Liver (tissue), 9 donors: ENCODE measurements around the gene MEG3. TPM values are rescaled to one million over a fixed set of nuclear protein-coding genes. Genes with fewer than 3 reads are reported as not detected.

Source experiments
- DNase-seq: peaks from one replicate; pipeline ENCODE4 v3.0.0-alpha.2; 2017; ENCODE audit warnings: low spot score
- H3K27ac ChIP-seq, 2 donors: one replicate each; pipeline ENCODE4 v1.7.0; 2013; ENCODE audit warnings: inconsistent platforms in 2 of 2, low read length in 2 of 2, control low read depth in 1 of 2, low read depth in 1 of 2, mild to moderate bottlenecking in 1 of 2
- H3K27me3 ChIP-seq, 4 donors: one replicate each; pipeline versions ENCODE4 v1.6.1 to v1.7.0; 2013; ENCODE audit warnings: low read length in 3 of 4, inconsistent platforms in 1 of 4, mild to moderate bottlenecking in 1 of 4, moderate library complexity in 1 of 4; ENCODE audit not compliant: control insufficient read depth in 4 of 4, insufficient read depth in 4 of 4
- H3K36me3 ChIP-seq, 4 donors: one replicate each; pipeline versions ENCODE4 v1.6.1 to v1.7.0; 2013; ENCODE audit warnings: low read length in 3 of 4, mild to moderate bottlenecking in 3 of 4, low read depth in 1 of 4, moderate library complexity in 1 of 4; ENCODE audit not compliant: control insufficient read depth in 4 of 4, insufficient read depth in 3 of 4
- H3K4me1 ChIP-seq, 4 donors: one replicate each; pipeline versions ENCODE4 v1.6.1 to v1.7.0; 2013; ENCODE audit warnings: low read length in 3 of 4, mild to moderate bottlenecking in 3 of 4, moderate library complexity in 1 of 4; ENCODE audit not compliant: control insufficient read depth in 4 of 4, insufficient read depth in 4 of 4
- H3K4me3 ChIP-seq, 3 donors: one replicate each; pipeline versions ENCODE4 v1.6.1 to v1.7.0; 2013; ENCODE audit warnings: low read length in 3 of 3, control low read depth in 1 of 3, low read depth in 1 of 3, mild to moderate bottlenecking in 1 of 3
- H3K9ac ChIP-seq, 2 donors: one replicate each; pipeline ENCODE4 v1.7.0; 2013; ENCODE audit warnings: low read length in 2 of 2, mild to moderate bottlenecking in 2 of 2, moderate library complexity in 2 of 2, control low read depth in 1 of 2, low read depth in 1 of 2
- H3K9me3 ChIP-seq, 4 donors: one replicate each; pipeline versions ENCODE4 v1.6.1 to v1.7.0; 2013; ENCODE audit warnings: low read length in 3 of 4; ENCODE audit not compliant: control insufficient read depth in 4 of 4
- ATF3 ChIP-seq: IDR thresholded peaks from 2 replicates; pipeline ENCODE4 v1.6.1; 2016; ENCODE audit warnings: antibody characterized with exemption
- CTCF ChIP-seq: fragments of 150-350 bp; IDR thresholded peaks from 2 replicates; pipeline ENCODE4 v1.5.1; 2017; ENCODE audit warnings: improper control_type of control experiment, low read depth, low read length; ENCODE audit not compliant: missing input control
- FOXA1 ChIP-seq: IDR thresholded peaks from 2 replicates; pipeline ENCODE4 v1.6.1; 2016; ENCODE audit warnings: antibody characterized with exemption
- FOXA2 ChIP-seq: IDR thresholded peaks from 2 replicates; pipeline ENCODE4 v1.6.1; 2016; ENCODE audit warnings: antibody characterized with exemption
- GABPA ChIP-seq, 2 donors: IDR thresholded peaks in 1 of 2; conservative IDR thresholded peaks in 1 of 2; 2 replicates each; pipeline ENCODE4 v1.6.1; 2016; ENCODE audit warnings: antibody characterized with exemption in 2 of 2, mild to moderate bottlenecking in 1 of 2, moderate library complexity in 1 of 2
- HNF4A ChIP-seq, 2 donors: conservative IDR thresholded peaks; 2 replicates each; pipeline ENCODE4 v1.6.1; 2016; ENCODE audit warnings: antibody characterized with exemption in 2 of 2, mild to moderate bottlenecking in 2 of 2
- HNF4G ChIP-seq: IDR thresholded peaks from 2 replicates; pipeline ENCODE4 v1.6.1; 2016; ENCODE audit warnings: antibody characterized with exemption
- MAX ChIP-seq: IDR thresholded peaks from 2 replicates; pipeline ENCODE4 v1.6.1; 2016; ENCODE audit warnings: antibody characterized with exemption
- NR2F2 ChIP-seq: IDR thresholded peaks from 2 replicates; pipeline ENCODE4 v1.6.1; 2016; ENCODE audit warnings: antibody characterized with exemption
- RAD21 ChIP-seq, 2 donors: IDR thresholded peaks; 2 replicates each; pipeline ENCODE4 v1.6.1; 2016; ENCODE audit warnings: antibody characterized with exemption in 2 of 2, mild to moderate bottlenecking in 2 of 2
- REST ChIP-seq: IDR thresholded peaks from 2 replicates; pipeline ENCODE4 v1.6.1; 2016; ENCODE audit warnings: antibody characterized with exemption, mild to moderate bottlenecking
- RXRA ChIP-seq, 2 donors: IDR thresholded peaks; 2 replicates each; pipeline ENCODE4 v1.6.1; 2017 to 2018; ENCODE audit warnings: antibody characterized with exemption in 2 of 2, mild to moderate bottlenecking in 1 of 2
- SP1 ChIP-seq: IDR thresholded peaks from 2 replicates; pipeline ENCODE4 v1.6.1; 2018; ENCODE audit warnings: antibody characterized with exemption, mild to moderate bottlenecking
- TAF1 ChIP-seq: conservative IDR thresholded peaks from 2 replicates; pipeline ENCODE4 v1.6.1; 2016; ENCODE audit warnings: antibody characterized with exemption, mild to moderate bottlenecking
- ZBTB33 ChIP-seq: IDR thresholded peaks from 2 replicates; pipeline ENCODE4 v1.6.1; 2016; ENCODE audit warnings: antibody characterized with exemption
- WGBS: extraction: QIAGEN DNeasy Blood & Tissue Kit; methylation state at CpG from one replicate; pipeline ENCODE4 v1.1.7; 2013; 5-methylcytosine and 5-hydroxymethylcytosine counted together
- polyA plus RNA-seq, 2 donors: library from polyadenylated mRNA; stranded (reverse) in 1 of 2; unstranded in 1 of 2; fragments of 200-250 nt in 1 of 2; fragments of >200 nt in 1 of 2; fragmentation: Nextera tagmentation in 1 of 2; extraction: Ambion mirVana in 1 of 2; gene quantifications; one replicate each; pipeline versions ENCODE4 v1.2.1 to v1.2.3, GENCODE V29; 2013 to 2015
- total RNA-seq, 2 donors: library from RNA; depleted of rRNA; stranded (reverse); fragments of >200 nt; gene quantifications; one replicate each; pipeline ENCODE4 v1.2.3, GENCODE V29; 2014
- donor health status: healthy.
- donor health status: healthy.
- donor health status: healthy.
- donor health status: healthy.
- donor health status: healthy.

MEG3 gene
- total and polyA plus RNA-seq, 4 donors, result 12.3 to 485 (median 23.1) TPM

GRCh38 chr14:100842799-100843198 lies 16.9 kb downstream of the MEG3 start (continued):
- TF ChIP-seq REST, result no peak
- no peak for TF ChIP-seq FOXA1
- no peak for TF ChIP-seq RXRA (IDR thresholded peaks at IDR 0.05)
- TF ChIP-seq NR2F2, result no peak

- DNase-seq, result no peak
- WGBS, result 57% methylated on average over 4 of the region's 4 CpGs
Measured at GRCh38 chr14:100844082-100844408, 18.1 kb downstream of the MEG3 start.

More at GRCh38 chr14:100844082-100844408, 18.1 kb downstream of the MEG3 start:
- H3K27me3 ChIP-seq, result peaks cover 0 to 2% (median 0%) of the 10 kb centered on the region in 4 donors
- H3K9me3 ChIP-seq, result no peaks in the 10 kb centered on the region
- H3K27ac ChIP-seq, result no peak overlapping the region
- H3K36me3 ChIP-seq, result no peaks in the 10 kb centered on the region
- H3K4me1 ChIP-seq, result no peaks in the 10 kb centered on the region
- TF ChIP-seq ATF3 (no peak), CTCF (no peak), MAX (no peak), REST (no peak), RAD21 (IDR thresholded peaks at IDR 0.05) (no peak), HNF4G (no peak), ZBTB33 (no peak), TAF1 (no peak), GABPA (IDR thresholded peaks at IDR 0.05 in 1 of 2, conservative IDR thresholded peaks at IDR 0.05 in 1 of 2) (no peak), NR2F2 (no peak), SP1 (no peak), FOXA2 (no peak), HNF4A (conservative IDR thresholded peaks at IDR 0.05) (no peak)
- H3K4me3 ChIP-seq, result no peak overlapping the region
- no peak overlapping the region for H3K9ac ChIP-seq
